Fibroblast of villous mesenchyme (primary cell): ENCODE results near the gene STING1. TPM values are rescaled to one million over a fixed set of nuclear protein-coding genes. Genes with fewer than 3 reads are reported as not detected.
"Not testable (repeated sequence)": the region's sequence is repeated elsewhere in the genome, so short reads cannot be mapped to it uniquely, and the experiment has no call there.

Source experiments
- DNase-seq: peaks from one replicate; pipeline ENCODE4 v3.0.0-alpha.2; 2010; ENCODE audit warnings: low read depth
- H3K4me3 ChIP-seq: 2 replicates; pipeline ENCODE4 v1.5.1; 2011; ENCODE audit warnings: low read depth, mild to moderate bottlenecking, low read length
- CTCF ChIP-seq: IDR thresholded peaks from 2 replicates; pipeline ENCODE4 v1.5.1; 2012; ENCODE audit warnings: low read depth, mild to moderate bottlenecking, low read length; ENCODE audit not compliant: insufficient read depth
- total RNA-seq: library from RNA; depleted of rRNA; stranded (reverse); fragments of >200 nt; gene quantifications from 2 replicates; pipeline ENCODE4 v1.2.3, GENCODE V29; 2012

Gene STING1
- total RNA-seq, 1 donor: 25.9 TPM

GRCh38 chr5:139492700-139493192, 10.2 kb upstream of the STING1 start:
- no peak overlapping the region for H3K4me3 ChIP-seq
- TF ChIP-seq CTCF: no peak
- peak; percentile 66 for DNase-seq

- no peak overlapping the region for H3K4me3 ChIP-seq
- TF ChIP-seq CTCF: no peak
- DNase-seq: no peak
Measured at GRCh38 chr5:139488260-139488659, 5.7 kb upstream of the STING1 start.

- DNase-seq: no peak
- TF ChIP-seq CTCF: no peak
- no peak overlapping the region for H3K4me3 ChIP-seq
Measured at GRCh38 chr5:139486201-139486600, 3.6 kb upstream of the STING1 start.

GRCh38 chr5:139482890-139483208, 291 bp upstream of the STING1 start:
- not testable (repeated sequence) for H3K4me3 ChIP-seq

GRCh38 chr5:139481580-139482049, 943 bp downstream of the STING1 start:
- peak; percentile 40 for DNase-seq
- H3K4me3 ChIP-seq: peak overlapping the region; percentile 54
- TF ChIP-seq CTCF: peak; percentile 34

More at GRCh38 chr5:139482890-139483208, 291 bp upstream of the STING1 start:
- not testable (repeated sequence) for DNase-seq

- H3K4me3 ChIP-seq: peak overlapping the region; percentile 54
- no peak for DNase-seq
- no peak for TF ChIP-seq CTCF
Measured at GRCh38 chr5:139481122-139481533, 1.4 kb downstream of the STING1 start.

GRCh38 chr5:139479729-139480128, 2.8 kb downstream of the STING1 start:
- DNase-seq, H3K4me3 ChIP-seq: not testable (repeated sequence)

- not testable (repeated sequence) for H3K4me3 ChIP-seq, DNase-seq
Measured at GRCh38 chr5:139478657-139479423, 3.7 kb downstream of the STING1 start.
